GM18951 (cell line): ENCODE data around the gene C1QTNF12.

Experiments used
- POLR2A ChIP-seq: IDR thresholded peaks from 4 replicates; pipeline ENCODE4 v1.6.1; 2011; ENCODE audit warnings: mild to moderate bottlenecking; ENCODE audit not compliant: insufficient read length, insufficient read depth; ENCODE audit errors: extremely low read depth
- in situ Hi-C: fragments of 300-500 bp; cut with MboI; formaldehyde crosslinking; loops from one replicate; pipeline ENCODE4 v1.12.0; 2022; ENCODE audit warnings: low sequenced_read_pairs, mixed read lengths, inconsistent platforms; ENCODE audit not compliant: unreplicated experiment

C1QTNF12 gene

GRCh38 chr1:1245817-1246576 is 525 bp downstream of the C1QTNF12 start:
- in situ Hi-C loops, result no loop called here
- no peak for TF ChIP-seq POLR2A

GRCh38 chr1:1245178-1245816 is 1.2 kb downstream of the C1QTNF12 start:
- TF ChIP-seq POLR2A, result no peak
- in situ Hi-C loops, result no loop called here

GRCh38 chr1:1244192-1244811 is 2.2 kb downstream of the C1QTNF12 start:
- in situ Hi-C loops, result no loop called here
- no peak for TF ChIP-seq POLR2A

GRCh38 chr1:1243807-1244191 is 2.7 kb downstream of the C1QTNF12 start:
- TF ChIP-seq POLR2A, result no peak
- in situ Hi-C loops, result no loop called here

DNA sequence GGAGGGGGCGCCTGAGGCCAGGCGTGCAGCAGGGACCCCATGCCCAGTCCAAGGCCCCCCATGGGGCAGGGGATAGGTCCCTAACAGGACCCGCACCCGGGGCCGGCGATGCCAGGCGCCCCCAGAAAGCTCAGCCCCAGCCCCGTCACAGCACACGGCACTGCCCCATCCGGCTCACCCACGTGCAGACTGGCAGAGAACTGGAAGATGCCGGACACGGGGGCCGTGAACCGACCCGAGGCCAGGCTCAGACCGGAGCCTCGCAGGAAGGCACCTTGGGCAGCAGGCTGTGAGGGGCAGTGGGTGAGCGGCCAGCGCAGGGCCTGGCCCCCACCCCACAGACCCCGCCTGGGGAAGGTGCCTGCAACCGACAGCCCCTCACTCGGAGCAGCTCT is 3.3 kb downstream of the C1QTNF12 start:
- no peak for TF ChIP-seq POLR2A
- in situ Hi-C loops, result no loop called here

DNA sequence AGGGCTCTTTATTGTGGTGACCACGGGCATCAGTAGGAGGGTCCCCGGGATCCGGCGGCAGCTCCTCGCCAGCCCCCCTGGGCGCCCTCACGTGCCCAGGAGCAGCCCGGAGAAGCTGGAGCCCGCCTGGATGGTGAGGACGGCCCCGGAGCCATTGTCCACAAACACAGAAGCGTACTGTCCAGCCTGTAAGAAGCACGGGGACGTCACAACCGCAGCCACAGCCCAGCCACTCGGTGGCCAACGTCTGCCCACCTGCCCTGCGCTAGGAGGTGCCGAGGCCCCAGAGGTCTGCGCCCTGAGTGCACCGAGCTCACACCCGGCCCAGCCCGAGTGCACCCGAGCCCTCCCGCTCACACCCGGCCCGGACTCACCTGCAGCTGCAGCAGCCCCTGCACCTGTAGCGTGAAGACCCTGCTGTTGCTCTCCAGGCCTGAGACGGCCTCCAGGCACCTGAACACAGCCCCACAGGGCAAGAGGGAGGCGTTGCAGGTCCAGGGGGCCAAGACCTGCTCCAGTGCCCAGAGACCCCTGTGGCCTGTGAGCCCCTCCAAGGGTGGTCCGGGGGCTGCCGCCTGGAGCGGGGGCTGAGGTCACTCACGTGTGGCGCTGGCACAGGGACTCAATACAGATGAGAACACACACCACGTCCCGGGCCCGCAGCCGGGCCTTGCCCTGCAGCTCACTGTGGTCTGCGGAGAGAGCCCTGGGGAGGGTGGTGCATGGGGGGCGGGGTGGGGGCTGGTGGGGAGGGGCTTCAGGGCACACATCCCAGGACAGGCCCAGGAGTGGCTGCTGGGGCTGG is 3.9 kb downstream of the C1QTNF12 start:
- no peak for TF ChIP-seq POLR2A
- in situ Hi-C loops, result no loop called here

- in situ Hi-C loops, result no loop called here
- no peak for TF ChIP-seq POLR2A
Observed at GRCh38 chr1:1241588-1242219, 4.8 kb downstream of the C1QTNF12 start.

- no peak for TF ChIP-seq POLR2A
- in situ Hi-C loops, result no loop called here
Observed at GRCh38 chr1:1240822-1241587, 5.5 kb downstream of the C1QTNF12 start.

DNA sequence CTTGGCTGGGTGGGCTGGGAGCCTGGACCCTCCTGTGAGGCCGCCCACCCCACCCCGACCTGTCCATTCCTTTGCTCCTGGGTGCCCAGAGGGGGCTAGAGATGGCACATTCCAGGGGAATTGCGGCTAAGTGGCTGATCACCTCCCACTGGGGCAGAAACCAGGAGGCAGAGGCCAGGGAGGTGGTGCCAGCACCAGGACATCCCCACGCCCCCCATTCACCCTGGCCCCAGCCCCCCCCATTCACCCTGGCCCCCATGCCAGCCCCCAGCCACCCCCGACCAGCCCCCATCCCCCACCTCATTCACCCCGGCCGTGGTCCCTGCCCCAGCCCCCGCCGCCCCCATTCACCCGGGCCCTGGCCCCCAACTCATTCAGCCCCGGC is 6.2 kb downstream of the C1QTNF12 start:
- TF ChIP-seq POLR2A, result no peak
- in situ Hi-C loops, result no loop called here

DNA sequence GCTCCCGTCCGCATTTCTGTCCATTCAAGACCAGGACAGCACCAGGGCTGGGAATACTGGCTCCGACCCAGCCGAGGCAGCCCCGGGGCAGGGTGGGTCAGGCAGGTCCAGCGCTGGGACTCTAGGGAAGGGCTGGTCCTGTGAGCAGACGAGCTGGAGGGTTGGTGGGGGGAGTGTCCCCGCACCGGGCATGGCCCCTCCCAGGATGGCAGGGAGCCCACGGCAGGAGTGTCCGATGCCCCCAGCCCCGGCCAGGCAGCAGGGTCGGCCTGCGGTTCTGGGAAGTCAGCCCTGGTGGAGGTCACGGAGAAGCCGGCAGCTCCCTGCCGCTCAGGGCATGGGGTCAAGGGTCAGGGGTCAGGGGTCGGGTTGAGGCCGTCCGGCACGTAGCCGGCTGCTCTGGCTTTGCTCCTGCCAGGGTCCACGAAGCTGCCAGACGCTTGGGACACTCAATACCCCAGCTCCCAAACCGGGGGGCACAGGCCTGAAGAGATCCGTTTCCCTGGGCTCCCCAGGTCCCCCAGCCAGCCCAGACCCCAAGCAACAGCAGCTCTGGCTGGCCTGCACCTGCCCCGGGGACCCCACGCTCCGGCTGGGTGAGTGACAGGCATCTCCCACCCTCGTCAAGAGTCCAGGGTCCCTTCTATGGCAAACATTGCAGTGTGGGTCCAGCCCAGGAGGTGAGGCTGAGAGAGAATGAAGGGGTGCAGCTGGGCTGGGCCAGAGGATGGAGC is 6.7 kb downstream of the C1QTNF12 start:
- in situ Hi-C loops, result no loop called here
- no peak for TF ChIP-seq POLR2A

GRCh38 chr1:1239227-1239613 is 7.3 kb downstream of the C1QTNF12 start:
- in situ Hi-C loops, result no loop called here
- no peak for TF ChIP-seq POLR2A
